Measurements from ENCODE around the gene QPRT. TPM values are rescaled to one million over a fixed set of nuclear protein-coding genes. Genes with fewer than 3 reads are reported as not detected.

The QPRT gene
- total and polyA plus RNA-seq, 2 donors (not counting 1 experiment from before 2014, with no cell fraction given) = 0.06 to 0.22 TPM

DNA sequence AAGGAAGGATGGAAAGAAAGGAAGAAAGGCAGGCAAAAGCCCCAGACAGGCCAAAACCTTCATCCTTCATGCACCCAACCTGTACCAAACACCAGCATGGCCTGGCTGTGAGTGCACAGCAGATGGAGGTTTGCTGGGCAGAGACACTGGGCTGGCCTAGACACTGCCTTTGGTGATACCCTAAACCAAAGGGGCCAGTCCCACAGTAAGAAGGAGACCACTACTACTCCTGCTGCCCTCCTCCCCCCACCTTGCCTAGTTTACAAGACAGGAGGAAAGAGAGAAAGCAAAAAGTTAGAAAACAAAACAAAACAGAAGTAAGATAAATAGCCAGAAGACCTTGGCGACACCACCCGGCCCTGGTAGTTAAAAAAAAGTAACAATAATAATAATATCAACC is 19.1 kb downstream of the QPRT start:
- WGBS (ENCODE audit: insufficient coverage) = no CpG with 5 or more reads among the region's 2 CpGs
- H3K9ac ChIP-seq (ENCODE audit: low read length) = no peak overlapping the region
- H3K4me1 Mint-ChIP-seq = peaks cover 25% of the 10 kb centered on the region

More for the DNA sequence above, 19.1 kb downstream of the QPRT start:
- Histone ChIP-seq H3K79me2 (ENCODE audit: control insufficient read depth, insufficient read depth, low read length) (no peaks in the 10 kb centered on the region), H3K4me2 (replicated peaks; ENCODE audit: low read depth, low read length, poor library complexity, severe bottlenecking) (no peak overlapping the region), H3K27ac (ENCODE audit: low read length in 2 of 2) (no peak overlapping the region), H3K4me1 (ENCODE audit: control insufficient read depth in 2 of 2, insufficient read depth in 2 of 2, low read length in 2 of 2) (peaks cover 19 to 29% of the 10 kb centered on the region in 2 donors), H4K20me1 (ENCODE audit: control insufficient read depth, insufficient read depth, low read length, poor library complexity, severe bottlenecking) (no peaks in the 10 kb centered on the region), H3K36me3 (replicated peaks in 1 of 2; ENCODE audit: control extremely low read depth in 1 of 2, control insufficient read depth in 1 of 2, extremely low read depth in 1 of 2, insufficient read depth in 2 of 2, low read length in 1 of 2) (no peaks in the 10 kb centered on the region), H2AFZ (ENCODE audit: insufficient read depth, low read depth, low read length, poor library complexity, severe bottlenecking) (no peak overlapping the region), H3K4me3 (ENCODE audit: control extremely low read depth in 1 of 5, extremely low read depth in 1 of 5, insufficient read depth in 1 of 5, low read depth in 2 of 5, low read length in 4 of 5) (no peak overlapping the region), H3K27me3 (replicated peaks in 1 of 4; ENCODE audit: control extremely low read depth in 1 of 4, control insufficient read depth in 3 of 4, insufficient read depth in 4 of 4, low read length in 3 of 4) (no peaks in the 10 kb centered on the region), H3K9me3 (ENCODE audit: control extremely low read depth in 1 of 3, control insufficient read depth in 2 of 3, insufficient read depth in 1 of 3, low read length in 2 of 3) (peaks cover 0 to 38% (median 10%) of the 10 kb centered on the region in 3 donors)
- H3K9me3 Mint-ChIP-seq (ENCODE audit: insufficient read depth) = peaks cover 3% of the 10 kb centered on the region
- H3K27ac Mint-ChIP-seq = no peak overlapping the region
- no peak overlapping the region for H3K4me3 Mint-ChIP-seq
- POLR2A ChIA-PET = interaction anchor here (0.6 to 0.7 kb wide), 2 partner anchors 105 to 544 kb away, joined by 3 to 4 read pairs; no protein-coding TSS in a partner anchor
- no peak for DNase-seq
- H3K27me3 Mint-ChIP-seq = no peaks in the 10 kb centered on the region
- no peak for TF ChIP-seq EZH2 (IDR thresholded peaks at IDR 0.05; ENCODE audit: borderline replicate concordance, insufficient read depth, low read depth, low read length, poor library complexity, severe bottlenecking)
- TF ChIP-seq, protein P1, sequence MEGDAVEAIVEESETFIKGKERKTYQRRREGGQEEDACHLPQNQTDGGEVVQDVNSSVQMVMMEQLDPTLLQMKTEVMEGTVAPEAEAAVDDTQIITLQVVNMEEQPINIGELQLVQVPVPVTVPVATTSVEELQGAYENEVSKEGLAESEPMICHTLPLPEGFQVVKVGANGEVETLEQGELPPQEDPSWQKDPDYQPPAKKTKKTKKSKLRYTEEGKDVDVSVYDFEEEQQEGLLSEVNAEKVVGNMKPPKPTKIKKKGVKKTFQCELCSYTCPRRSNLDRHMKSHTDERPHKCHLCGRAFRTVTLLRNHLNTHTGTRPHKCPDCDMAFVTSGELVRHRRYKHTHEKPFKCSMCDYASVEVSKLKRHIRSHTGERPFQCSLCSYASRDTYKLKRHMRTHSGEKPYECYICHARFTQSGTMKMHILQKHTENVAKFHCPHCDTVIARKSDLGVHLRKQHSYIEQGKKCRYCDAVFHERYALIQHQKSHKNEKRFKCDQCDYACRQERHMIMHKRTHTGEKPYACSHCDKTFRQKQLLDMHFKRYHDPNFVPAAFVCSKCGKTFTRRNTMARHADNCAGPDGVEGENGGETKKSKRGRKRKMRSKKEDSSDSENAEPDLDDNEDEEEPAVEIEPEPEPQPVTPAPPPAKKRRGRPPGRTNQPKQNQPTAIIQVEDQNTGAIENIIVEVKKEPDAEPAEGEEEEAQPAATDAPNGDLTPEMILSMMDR (IDR thresholded peaks at IDR 0.05) = no peak
- CTCF ChIA-PET = interaction anchor here (1.6 to 6.1 kb wide), 6 partner anchors 21 to 310 kb away, joined by 4 to 100 read pairs (median 23); partner anchors contain the start of genes MVP and PAGR1
- ATAC-seq (ENCODE audit: low read depth) = no peak
- intact Hi-C loops (cut with micrococcal nuclease) = loop anchor here (10.0 kb wide), 1 partner anchor 207 kb away; the partner anchor contains the start of gene ASPHD1

Data from B cell (primary cell).